Keratinocyte (primary cell): ENCODE results near the gene B4GALT3. TPM values are rescaled to one million over a fixed set of nuclear protein-coding genes. Genes with fewer than 3 reads are reported as not detected.
"Not testable (repeated sequence)": the region's sequence is repeated elsewhere in the genome, so short reads cannot be mapped to it uniquely, and the experiment has no call there.

Experiments
- DNase-seq: peaks from one replicate; pipeline ENCODE4 v3.0.0-alpha.2; 2011; ENCODE audit warnings: low read depth, missing footprints, low spot score
- FAIRE-seq: peaks from 2 replicates; lab custom pipeline; 2011; peaks lifted over from hg19 to GRCh38; lab: Jason Lieb, UNC
- H2AFZ ChIP-seq: 2 replicates; pipeline ENCODE4 v1.6.0; 2012; ENCODE audit warnings: low read length, control low read depth, inconsistent platforms; ENCODE audit not compliant: control insufficient read depth
- H3K27ac ChIP-seq: 2 replicates; pipeline ENCODE4 v1.5.1; 2011; ENCODE audit warnings: low read length; ENCODE audit not compliant: control insufficient read depth, insufficient read depth
- H3K27me3 ChIP-seq: 3 replicates; pipeline ENCODE4 v1.6.0; 2011; ENCODE audit warnings: low read length; ENCODE audit not compliant: control insufficient read depth, insufficient read depth; ENCODE audit errors: extremely low read depth
- H3K36me3 ChIP-seq, 2 experiments: 2 replicates in 1 of 2; 3 replicates in 1 of 2; pipeline ENCODE4 v1.5.1; 2011; ENCODE audit warnings: low read length in 2 of 2, mild to moderate bottlenecking in 1 of 2; ENCODE audit not compliant: control insufficient read depth in 2 of 2, insufficient read depth in 2 of 2; ENCODE audit errors: extremely low read depth in 1 of 2
- H3K4me1 ChIP-seq: 3 replicates; pipeline ENCODE4 v1.5.1; 2011; ENCODE audit warnings: low read length; ENCODE audit not compliant: control insufficient read depth, insufficient read depth; ENCODE audit errors: extremely low read depth
- H3K4me2 ChIP-seq: 3 replicates; pipeline ENCODE4 v1.6.0; 2011; ENCODE audit warnings: low read depth, low read length; ENCODE audit not compliant: control insufficient read depth, insufficient read depth; ENCODE audit errors: extremely low read depth
- H3K4me3 ChIP-seq, 3 experiments: fragments of 200-600 bp in 1 of 3; sonication (generic) in 1 of 3; 2 replicates in 2 of 3; 3 replicates in 1 of 3; pipeline ENCODE4 v1.5.1; 2011 to 2016; ENCODE audit warnings: low read length in 3 of 3, mild to moderate bottlenecking in 3 of 3, control low read depth in 2 of 3, inconsistent platforms in 1 of 3, low read depth in 1 of 3, mixed read lengths in 1 of 3, mixed run types in 1 of 3, moderate library complexity in 1 of 3; ENCODE audit not compliant: control insufficient read depth in 2 of 3, insufficient read depth in 2 of 3; ENCODE audit errors: extremely low read depth in 1 of 3
- H3K79me2 ChIP-seq: 2 replicates; pipeline ENCODE4 v1.6.0; 2012; ENCODE audit warnings: low read length; ENCODE audit not compliant: control insufficient read depth, insufficient read depth
- H3K9ac ChIP-seq: 3 replicates; pipeline ENCODE4 v1.6.0; 2011; ENCODE audit warnings: low read length; ENCODE audit not compliant: control insufficient read depth, insufficient read depth; ENCODE audit errors: extremely low read depth
- H3K9me1 ChIP-seq: 3 replicates; pipeline ENCODE4 v1.6.0; 2011; ENCODE audit warnings: low read length; ENCODE audit not compliant: control insufficient read depth, insufficient read depth; ENCODE audit errors: extremely low read depth
- H3K9me3 ChIP-seq: 2 replicates; pipeline ENCODE4 v1.5.1; 2012; ENCODE audit warnings: low read depth, low read length; ENCODE audit not compliant: control insufficient read depth
- H4K20me1 ChIP-seq: 3 replicates; pipeline ENCODE4 v1.6.0; 2011; ENCODE audit warnings: low read length; ENCODE audit not compliant: control insufficient read depth, insufficient read depth; ENCODE audit errors: extremely low read depth
- EZH2 ChIP-seq: IDR thresholded peaks from one replicate; pipeline ENCODE4 v1.6.1; 2012; ENCODE audit warnings: inconsistent platforms, mild to moderate bottlenecking, low read length, moderate library complexity
- dilution Hi-C: fragments of 300-500 bp; cut with MboI; formaldehyde crosslinking; loops from one replicate; pipeline ENCODE4 v1.7.0; 2020; ENCODE audit warnings: low sequenced_read_pairs; ENCODE audit not compliant: extremely low pct_ligation_motif_present
- polyA plus RNA-seq, 5 experiments: library from polyadenylated mRNA; depleted of rRNA in 3 of 5; stranded (reverse) in 3 of 5; stranded (forward) in 1 of 5; unstranded in 1 of 5; fragments of >200 nt; gene quantifications; 1 replicate in 1 of 5; 2 replicates in 3 of 5; 3 replicates in 1 of 5; pipeline versions ENCODE4 v1.2.1 to v1.2.3, GENCODE V29; 2011 to 2012; ENCODE audit warnings: missing spikeins in 2 of 5, low read depth in 1 of 5, low replicate concordance in 1 of 5
- TF ChIP-seq, protein P1 (sequence below), 3 experiments: IDR thresholded peaks in 1 of 3; conservative IDR thresholded peaks in 1 of 3; optimal IDR thresholded peaks in 1 of 3; 2 replicates in 2 of 3; 3 replicates in 1 of 3; pipeline versions ENCODE3 to v1.5.1; 2011; ENCODE audit warnings: low read length in 3 of 3, mild to moderate bottlenecking in 3 of 3, moderate library complexity in 2 of 3, control low read depth in 1 of 3, inconsistent platforms in 1 of 3; ENCODE audit not compliant: insufficient read depth in 2 of 3; ENCODE audit errors: extremely low read depth in 1 of 3

Gene B4GALT3
- polyA plus RNA-seq, 1 donor (not counting 4 experiments of a cell fraction or from before 2014, with no cell fraction given), result 19.1 TPM

DNA sequence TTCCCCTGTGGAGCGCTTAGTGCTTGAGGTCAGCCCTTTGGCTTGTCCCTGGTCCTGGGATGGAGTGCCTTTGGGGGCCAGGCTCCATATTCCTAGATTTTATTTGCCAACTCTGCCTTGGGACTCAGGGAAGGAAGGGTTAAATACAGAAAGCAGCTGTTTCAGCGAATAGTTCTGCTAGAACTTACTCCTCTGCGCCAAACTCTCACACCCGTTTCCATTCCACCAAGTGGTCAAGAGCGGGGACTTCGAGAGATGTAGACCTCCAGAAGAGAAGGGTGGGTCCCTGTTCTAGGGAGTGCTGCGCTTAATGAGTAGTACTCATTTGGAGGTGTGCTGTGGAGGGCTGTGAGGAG, 47.8 kb upstream of the B4GALT3 start:
- FAIRE-seq (no peak), DNase-seq (no peak)
- Histone ChIP-seq H2AFZ (peak overlapping the region; percentile 38), H3K79me2 (peaks cover 13% of the 10 kb centered on the region), H3K27ac (no peak overlapping the region), H3K4me2 (no peak overlapping the region), H4K20me1 (no peaks in the 10 kb centered on the region), H3K4me1 (peaks cover 19% of the 10 kb centered on the region), H3K27me3 (no peaks in the 10 kb centered on the region), H3K36me3 (peaks cover 9 to 16% of the 10 kb centered on the region in 2 experiments), H3K9me3 (no peaks in the 10 kb centered on the region), H3K4me3 (no peak overlapping the region), H3K9me1 (no peaks in the 10 kb centered on the region), H3K9ac (no peak overlapping the region)
- dilution Hi-C loops, result no loop called here
- TF ChIP-seq EZH2, result no peak
- TF ChIP-seq, protein P1, sequence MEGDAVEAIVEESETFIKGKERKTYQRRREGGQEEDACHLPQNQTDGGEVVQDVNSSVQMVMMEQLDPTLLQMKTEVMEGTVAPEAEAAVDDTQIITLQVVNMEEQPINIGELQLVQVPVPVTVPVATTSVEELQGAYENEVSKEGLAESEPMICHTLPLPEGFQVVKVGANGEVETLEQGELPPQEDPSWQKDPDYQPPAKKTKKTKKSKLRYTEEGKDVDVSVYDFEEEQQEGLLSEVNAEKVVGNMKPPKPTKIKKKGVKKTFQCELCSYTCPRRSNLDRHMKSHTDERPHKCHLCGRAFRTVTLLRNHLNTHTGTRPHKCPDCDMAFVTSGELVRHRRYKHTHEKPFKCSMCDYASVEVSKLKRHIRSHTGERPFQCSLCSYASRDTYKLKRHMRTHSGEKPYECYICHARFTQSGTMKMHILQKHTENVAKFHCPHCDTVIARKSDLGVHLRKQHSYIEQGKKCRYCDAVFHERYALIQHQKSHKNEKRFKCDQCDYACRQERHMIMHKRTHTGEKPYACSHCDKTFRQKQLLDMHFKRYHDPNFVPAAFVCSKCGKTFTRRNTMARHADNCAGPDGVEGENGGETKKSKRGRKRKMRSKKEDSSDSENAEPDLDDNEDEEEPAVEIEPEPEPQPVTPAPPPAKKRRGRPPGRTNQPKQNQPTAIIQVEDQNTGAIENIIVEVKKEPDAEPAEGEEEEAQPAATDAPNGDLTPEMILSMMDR (optimal IDR thresholded peaks at IDR 0.05 in 1 of 3, IDR thresholded peaks at IDR 0.05 in 1 of 3, conservative IDR thresholded peaks at IDR 0.05 in 1 of 3; ENCODE audit: extremely low read depth in 1 of 3, insufficient read depth in 2 of 3, low read length in 3 of 3), result no peak

- DNase-seq, FAIRE-seq, dilution Hi-C loops, H3K27ac ChIP-seq, H3K27me3 ChIP-seq, H2AFZ ChIP-seq, H3K9me1 ChIP-seq, H3K9me3 ChIP-seq, H4K20me1 ChIP-seq, H3K4me3 ChIP-seq, H3K4me2 ChIP-seq, H3K9ac ChIP-seq: not testable (repeated sequence)
- H3K36me3 ChIP-seq, result peaks cover 8 to 12% of the 10 kb centered on the region in 2 experiments
- peaks cover 13% of the 10 kb centered on the region for H3K79me2 ChIP-seq
- H3K4me1 ChIP-seq, result peaks cover 19% of the 10 kb centered on the region
Measured at GRCh38 chr1:161224695-161225087, 47.4 kb upstream of the B4GALT3 start.
